H9 (cell line): ENCODE measurements around the gene C9. TPM values are rescaled to one million over a fixed set of nuclear protein-coding genes. Genes with fewer than 3 reads are reported as not detected.

ENCODE experiments used
- DNase-seq: peaks from one replicate; pipeline ENCODE4 v3.0.0-alpha.2; 2017
- H2AFZ ChIP-seq: one replicate; pipeline ENCODE4 v1.6.1; 2013; ENCODE audit warnings: mild to moderate bottlenecking, low read length, control low read depth, moderate library complexity
- H2AK5ac ChIP-seq: 2 replicates; pipeline ENCODE4 v1.6.1; 2013; ENCODE audit warnings: low read length, control low read depth, mixed read lengths; ENCODE audit not compliant: insufficient read length
- H2BK120ac ChIP-seq: one replicate; pipeline ENCODE4 v1.6.1; 2013; ENCODE audit warnings: low read depth, mild to moderate bottlenecking, low read length, control low read depth, inconsistent platforms; ENCODE audit not compliant: poor library complexity, severe bottlenecking
- H2BK12ac ChIP-seq: 2 replicates; pipeline ENCODE4 v1.6.1; 2013; ENCODE audit warnings: low read length, control low read depth, mixed read lengths, low read depth; ENCODE audit not compliant: insufficient read length
- H2BK15ac ChIP-seq: 2 replicates; pipeline ENCODE4 v1.6.1; 2013; ENCODE audit warnings: low read depth, low read length, control low read depth
- H2BK20ac ChIP-seq: one replicate; pipeline ENCODE4 v1.6.1; 2013; ENCODE audit warnings: low read depth, mild to moderate bottlenecking, low read length, control low read depth, inconsistent platforms; ENCODE audit not compliant: poor library complexity, severe bottlenecking
- H2BK5ac ChIP-seq: 2 replicates; pipeline ENCODE4 v1.6.1; 2013; ENCODE audit warnings: low read length, control low read depth, mixed read lengths; ENCODE audit not compliant: insufficient read length
- H3K14ac ChIP-seq: 2 replicates; pipeline ENCODE4 v1.6.1; 2013; ENCODE audit warnings: low read length, control low read depth; ENCODE audit not compliant: insufficient read depth
- H3K18ac ChIP-seq: 2 replicates; pipeline ENCODE4 v1.6.1; 2013; ENCODE audit warnings: low read depth, mild to moderate bottlenecking, mixed read lengths, low read length, control low read depth; ENCODE audit not compliant: insufficient read length
- H3K23ac ChIP-seq: 2 replicates; pipeline ENCODE4 v1.6.1; 2013; ENCODE audit warnings: low read length, control low read depth, mixed read lengths, low read depth; ENCODE audit not compliant: insufficient read length
- H3K23me2 ChIP-seq: 2 replicates; pipeline ENCODE4 v1.6.1; 2013; ENCODE audit warnings: low read depth, mild to moderate bottlenecking, mixed read lengths, low read length, control low read depth; ENCODE audit not compliant: insufficient read length, poor library complexity, severe bottlenecking
- H3K27ac ChIP-seq: 2 replicates; pipeline ENCODE4 v1.5.1; 2013; ENCODE audit warnings: low read length, control low read depth, mixed read lengths, low read depth; ENCODE audit not compliant: insufficient read length
- H3K27me3 ChIP-seq: 2 replicates; pipeline ENCODE4 v1.6.1; 2013; ENCODE audit warnings: low read length, control low read depth, inconsistent platforms; ENCODE audit not compliant: insufficient read depth
- H3K4ac ChIP-seq: 2 replicates; pipeline ENCODE4 v1.6.1; 2013; ENCODE audit warnings: low read depth, mild to moderate bottlenecking, control low read depth, inconsistent platforms, low read length, moderate library complexity
- H3K4me1 ChIP-seq: 2 replicates; pipeline ENCODE4 v1.6.1; 2013; ENCODE audit warnings: low read length, control low read depth, inconsistent platforms; ENCODE audit not compliant: insufficient read depth
- H3K4me2 ChIP-seq: 2 replicates; pipeline ENCODE4 v1.6.1; 2013; ENCODE audit warnings: low read length, control low read depth, mixed read lengths; ENCODE audit not compliant: insufficient read length, insufficient read depth
- H3K56ac ChIP-seq: 2 replicates; pipeline ENCODE4 v1.6.1; 2013; ENCODE audit warnings: low read depth, mild to moderate bottlenecking, mixed read lengths, low read length, control low read depth; ENCODE audit not compliant: insufficient read length
- H3K79me1 ChIP-seq: 2 replicates; pipeline ENCODE4 v1.6.1; 2013; ENCODE audit warnings: low read depth, mild to moderate bottlenecking, moderate library complexity, low read length, control low read depth, inconsistent platforms; ENCODE audit not compliant: insufficient read depth, poor library complexity, severe bottlenecking
- H3K79me2 ChIP-seq: 2 replicates; pipeline ENCODE4 v1.6.1; 2013; ENCODE audit warnings: low read length, control low read depth, inconsistent platforms; ENCODE audit not compliant: insufficient read depth
- H3K9ac ChIP-seq: 2 replicates; pipeline ENCODE4 v1.6.1; 2013; ENCODE audit warnings: low read length, control low read depth, mixed read lengths; ENCODE audit not compliant: insufficient read length; ENCODE audit errors: extremely low read depth
- H3K9me3 ChIP-seq: one replicate; pipeline ENCODE4 v1.6.1; 2013; ENCODE audit warnings: low read depth, low read length, inconsistent platforms; ENCODE audit not compliant: control insufficient read depth
- H3T11ph ChIP-seq: one replicate; pipeline ENCODE4 v1.6.1; 2013; ENCODE audit warnings: mild to moderate bottlenecking, low read length, control low read depth, inconsistent platforms
- H4K20me1 ChIP-seq: one replicate; pipeline ENCODE4 v1.6.1; 2013; ENCODE audit not compliant: control insufficient read depth, insufficient read length, insufficient read depth
- H4K5ac ChIP-seq: 2 replicates; pipeline ENCODE4 v1.6.1; 2013; ENCODE audit warnings: low read depth, mild to moderate bottlenecking, mixed read lengths, low read length, control low read depth; ENCODE audit not compliant: insufficient read length
- H4K8ac ChIP-seq: replicated peaks from 2 replicates; pipeline ENCODE4 v1.6.1; 2013; ENCODE audit warnings: low read length, control low read depth, mixed read lengths, low read depth; ENCODE audit not compliant: insufficient read length
- H4K91ac ChIP-seq: 2 replicates; pipeline ENCODE4 v1.6.1; 2013; ENCODE audit warnings: low read depth, mild to moderate bottlenecking, moderate library complexity, mixed read lengths, low read length, control low read depth; ENCODE audit not compliant: insufficient read length
- H3K27ac Mint-ChIP-seq, 3 experiments: 2 replicates in 2 of 3; 3 replicates in 1 of 3; pipeline ENCODE4 v1.8.0; 2020 to 2021; ENCODE audit warnings: mixed read lengths in 3 of 3, mild to moderate bottlenecking in 1 of 3, moderate library complexity in 1 of 3
- H3K27me3 Mint-ChIP-seq: 2 replicates; pipeline ENCODE4 v1.8.0; 2021; ENCODE audit warnings: low read depth, mild to moderate bottlenecking, moderate library complexity, mixed read lengths
- H3K36me3 Mint-ChIP-seq, 3 experiments: 2 replicates in 2 of 3; 3 replicates in 1 of 3; pipeline ENCODE4 v1.8.0; 2020 to 2021; ENCODE audit warnings: low read depth in 3 of 3, mixed read lengths in 3 of 3; ENCODE audit not compliant: insufficient read depth in 1 of 3
- H3K4me1 Mint-ChIP-seq, 2 experiments: 2 replicates each; pipeline ENCODE4 v1.8.0; 2020; ENCODE audit warnings: mixed read lengths in 2 of 2
- H3K4me3 Mint-ChIP-seq, 2 experiments: 2 replicates in 1 of 2; 3 replicates in 1 of 2; pipeline ENCODE4 v1.8.0; 2020 to 2021; ENCODE audit warnings: mild to moderate bottlenecking in 2 of 2, mixed read lengths in 2 of 2, moderate library complexity in 1 of 2
- H3K9me3 Mint-ChIP-seq, 2 experiments: 2 replicates in 1 of 2; 3 replicates in 1 of 2; pipeline ENCODE4 v1.8.0; 2020; ENCODE audit warnings: mild to moderate bottlenecking in 2 of 2, mixed read lengths in 2 of 2, moderate library complexity in 1 of 2
- CTCF ChIP-seq: fragments of 200-600 bp; sonication (generic); conservative IDR thresholded peaks from 3 replicates; pipeline ENCODE4 v1.8.0; 2021; ENCODE audit warnings: antibody characterized with exemption, mild to moderate bottlenecking
- WGBS: extraction: QIAGEN DNeasy Blood & Tissue Kit; methylation state at CpG from one replicate; pipeline ENCODE4 v1.1.7; 2013; ENCODE audit warnings: missing lambda C conversion rate, low lambda C conversion rate, mixed read lengths; ENCODE audit not compliant: insufficient read length; ENCODE audit errors: extremely low coverage; 5-methylcytosine and 5-hydroxymethylcytosine counted together
- total RNA-seq: library from RNA; stranded (reverse); gene quantifications from 2 replicates; pipeline ENCODE4 v1.2.1, GENCODE V29; 2021

C9 gene
- total RNA-seq, 1 experiment from 2014 or later: not detected

GRCh38 chr5:39264528-39264927, 99.8 kb downstream of the C9 start:
- no peak overlapping the region for H2AFZ ChIP-seq
- no peak overlapping the region for H3K9ac ChIP-seq
- Mint-ChIP-seq H3K27ac (no peak overlapping the region), H3K27me3 (no peaks in the 10 kb centered on the region), H3K36me3 (no peaks in the 10 kb centered on the region), H3K4me1 (no peaks in the 10 kb centered on the region), H3K9me3 (no peaks in the 10 kb centered on the region; a peak in 2 of 5 replicates), H3K4me3 (no peak overlapping the region)
- no peak overlapping the region for H2BK15ac ChIP-seq
- no peaks in the 10 kb centered on the region for H3K79me1 ChIP-seq
- H3K9me3 ChIP-seq: no peaks in the 10 kb centered on the region
- H3K4ac ChIP-seq: no peak overlapping the region
- H2BK5ac ChIP-seq: no peak overlapping the region
- no peak overlapping the region for H3T11ph ChIP-seq
- no peak overlapping the region for H3K14ac ChIP-seq
- H4K8ac ChIP-seq: no peak overlapping the region
- no peak overlapping the region for H3K18ac ChIP-seq
- H3K4me2 ChIP-seq: no peak overlapping the region
- no peak for TF ChIP-seq CTCF
- H3K56ac ChIP-seq: no peak overlapping the region
- no peak overlapping the region for H3K27ac ChIP-seq
- no peak overlapping the region for H2BK12ac ChIP-seq
- H2AK5ac ChIP-seq: no peak overlapping the region
- no peak overlapping the region for H2BK120ac ChIP-seq
- WGBS: no CpG with 5 or more reads among the region's 1 CpG
- H3K27me3 ChIP-seq: no peaks in the 10 kb centered on the region
- no peak overlapping the region for H2BK20ac ChIP-seq
- no peaks in the 10 kb centered on the region for H3K79me2 ChIP-seq
- H3K4me1 ChIP-seq: no peaks in the 10 kb centered on the region
- no peak overlapping the region for H4K91ac ChIP-seq
- DNase-seq: no peak
- no peak overlapping the region for H4K5ac ChIP-seq
- H3K23me2 ChIP-seq: no peaks in the 10 kb centered on the region
- H4K20me1 ChIP-seq: no peaks in the 10 kb centered on the region
- H3K23ac ChIP-seq: no peak overlapping the region
